ENCODE data around the gene TAOK1. TPM values are rescaled to one million over a fixed set of nuclear protein-coding genes. Genes with fewer than 3 reads are reported as not detected.

Gene TAOK1
- polyA plus RNA-seq, 3 donors: 47.4 to 51.2 (median 48.4) TPM

Other genes with a start within 250 kb of the TAOK1 start
- 10 to 100 TPM; 34.6 to 47.9 (median 44.4) TPM for gene MYO18A, start 210.0 kb upstream of the TAOK1 start, polyA plus RNA-seq (ENCODE audit: insufficient read length in 3 of 3)
- gene CRYBA1, start 143.5 kb upstream of the TAOK1 start, polyA plus RNA-seq (ENCODE audit: insufficient read length in 3 of 3): not detected
- 10 to 100 TPM; 36.2 to 45.0 (median 40.8) TPM for gene NUFIP2, start 96.2 kb upstream of the TAOK1 start, polyA plus RNA-seq (ENCODE audit: insufficient read length in 3 of 3)
- 1 to 10 TPM; 6.2 to 7.6 (median 6.7) TPM for gene ABHD15, start 176.7 kb downstream of the TAOK1 start, polyA plus RNA-seq (ENCODE audit: insufficient read length in 3 of 3)
- gene TP53I13, start 178.3 kb downstream of the TAOK1 start, polyA plus RNA-seq (ENCODE audit: insufficient read length in 3 of 3): 10 to 100 TPM; 23.7 to 43.0 (median 42.5) TPM
- 10 to 100 TPM; 43.4 to 51.6 (median 50.5) TPM for gene GIT1, start 199.3 kb downstream of the TAOK1 start, polyA plus RNA-seq (ENCODE audit: insufficient read length in 3 of 3)
- 10 to 100 TPM in 2 of 3 donors, 1 to 10 TPM in 1; 7.5 to 12.5 (median 12.4) TPM for gene ANKRD13B, start 202.8 kb downstream of the TAOK1 start, polyA plus RNA-seq (ENCODE audit: insufficient read length in 3 of 3)
- gene CORO6, start 232.5 kb downstream of the TAOK1 start, polyA plus RNA-seq (ENCODE audit: insufficient read length in 3 of 3): 1 to 10 TPM; 3.3 to 5.0 (median 4.5) TPM

All from renal cortex interstitium (tissue), 3 donors.